NT2/D1 (cell line): ENCODE measurements around the gene IL6ST.
"Not testable (repeated sequence)": the region's sequence is repeated elsewhere in the genome, so short reads cannot be mapped to it uniquely, and the experiment has no call there.

ENCODE experiments used
- DNase-seq: peaks from one replicate; pipeline ENCODE4 v3.0.0-alpha.2; 2011; ENCODE audit warnings: low read depth, low spot score
- H3K27me3 ChIP-seq: 2 replicates; pipeline ENCODE4 v1.6.0; 2011; ENCODE audit warnings: mild to moderate bottlenecking; ENCODE audit not compliant: insufficient read length, insufficient read depth
- H3K36me3 ChIP-seq: 2 replicates; pipeline ENCODE4 v1.6.1; 2011; ENCODE audit warnings: mild to moderate bottlenecking, low read length, mixed read lengths; ENCODE audit not compliant: insufficient read depth, insufficient read length
- H3K4me1 ChIP-seq: 2 replicates; pipeline ENCODE4 v1.5.1; 2011; ENCODE audit not compliant: insufficient read depth, insufficient read length
- H3K4me3 ChIP-seq: 2 replicates; pipeline ENCODE4 v1.5.1; 2011; ENCODE audit warnings: low read depth; ENCODE audit not compliant: insufficient read length
- H3K9ac ChIP-seq: 2 replicates; pipeline ENCODE4 v1.6.0; 2011; ENCODE audit warnings: low read depth; ENCODE audit not compliant: insufficient read length
- H3K9me3 ChIP-seq: 2 replicates; pipeline ENCODE4 v1.5.1; 2011; ENCODE audit warnings: mild to moderate bottlenecking, low read length; ENCODE audit not compliant: insufficient read depth
- SUZ12 ChIP-seq: IDR thresholded peaks from 2 replicates; pipeline ENCODE4 v1.6.1; 2011; ENCODE audit not compliant: insufficient read length, insufficient read depth; ENCODE audit errors: extremely low read depth
- YY1 ChIP-seq: IDR thresholded peaks from 2 replicates; pipeline ENCODE4 v1.6.1; 2011; ENCODE audit not compliant: insufficient read length, insufficient read depth
- ZNF274 ChIP-seq: IDR thresholded peaks from 2 replicates; pipeline ENCODE4 v1.6.1; 2011; ENCODE audit warnings: mild to moderate bottlenecking, low read depth, low read length

Gene IL6ST

DNA sequence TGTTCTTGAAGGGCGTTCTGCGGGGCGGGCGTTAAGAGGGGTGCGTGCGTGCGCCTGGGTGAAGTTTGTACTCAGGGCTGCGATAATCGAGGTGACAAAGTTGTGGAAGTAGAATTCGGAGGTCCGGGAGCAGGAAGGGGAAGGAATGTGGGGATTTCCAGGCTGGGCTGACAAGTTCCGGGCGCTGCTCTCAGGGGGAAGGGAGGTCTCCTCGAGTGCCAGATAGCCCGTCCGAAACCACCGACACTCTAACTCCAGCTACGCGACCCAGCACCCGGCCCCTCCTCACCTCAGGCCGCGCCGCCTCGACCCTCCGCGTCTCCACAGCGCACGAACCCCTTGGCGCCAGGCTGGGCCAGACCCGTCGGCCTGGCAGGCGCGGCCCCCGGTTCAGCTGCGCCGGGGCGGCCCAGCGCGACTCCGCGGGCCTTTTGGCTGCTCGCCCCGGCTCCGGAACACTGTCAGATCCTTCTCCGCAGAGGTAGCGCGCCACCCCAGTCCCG lies at the start of gene IL6ST:
Gene IL6ST (minus strand): TSS at position 469 of the 503 bp plus-strand sequence. CDS start 18,685 bp downstream, outside the sequence.
- Histone ChIP-seq H3K36me3 (no peaks in the 10 kb centered on the region), H3K9ac (peak within 1 kb of the TSS; percentile 85), H3K4me1 (no peaks in the 10 kb centered on the region), H3K9me3 (peaks cover 3% of the 10 kb centered on the region; the same call in 1 of the 2 replicates), H3K27me3 (no peaks in the 10 kb centered on the region), H3K4me3 (peak within 1 kb of the TSS; percentile 82)
- no peak for TF ChIP-seq SUZ12
- TF ChIP-seq ZNF274: no peak
- TF ChIP-seq YY1: no peak
- peak; percentile 27 for DNase-seq

DNA sequence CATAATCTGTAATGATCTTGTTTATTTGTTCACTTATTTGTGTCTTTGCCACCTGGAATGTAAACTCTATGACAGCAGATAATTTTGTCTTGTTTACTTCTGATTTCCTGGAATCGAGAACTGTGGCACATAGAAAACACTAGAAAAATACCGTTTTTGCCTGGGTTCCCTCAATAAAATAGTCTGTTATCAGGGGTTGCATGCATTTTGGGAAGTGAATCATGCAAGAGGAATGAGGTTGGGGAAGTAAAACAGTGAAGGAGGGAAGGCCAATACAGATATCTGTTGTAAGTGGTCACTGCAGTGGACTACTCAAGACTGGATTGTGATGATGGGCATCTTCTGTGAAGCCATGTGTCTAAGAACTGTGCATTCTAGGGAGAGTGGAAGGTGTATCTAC lies 45.2 kb upstream of the IL6ST start:
- no peak overlapping the region for H3K9ac ChIP-seq
- no peaks in the 10 kb centered on the region for H3K36me3 ChIP-seq
- TF ChIP-seq YY1: no peak
- TF ChIP-seq ZNF274: no peak
- TF ChIP-seq SUZ12: no peak
- no peak overlapping the region for H3K4me3 ChIP-seq
- no peak for DNase-seq
- no peaks in the 10 kb centered on the region for H3K27me3 ChIP-seq
- peaks cover 3% of the 10 kb centered on the region for H3K4me1 ChIP-seq
- H3K9me3 ChIP-seq: no peaks in the 10 kb centered on the region

DNA sequence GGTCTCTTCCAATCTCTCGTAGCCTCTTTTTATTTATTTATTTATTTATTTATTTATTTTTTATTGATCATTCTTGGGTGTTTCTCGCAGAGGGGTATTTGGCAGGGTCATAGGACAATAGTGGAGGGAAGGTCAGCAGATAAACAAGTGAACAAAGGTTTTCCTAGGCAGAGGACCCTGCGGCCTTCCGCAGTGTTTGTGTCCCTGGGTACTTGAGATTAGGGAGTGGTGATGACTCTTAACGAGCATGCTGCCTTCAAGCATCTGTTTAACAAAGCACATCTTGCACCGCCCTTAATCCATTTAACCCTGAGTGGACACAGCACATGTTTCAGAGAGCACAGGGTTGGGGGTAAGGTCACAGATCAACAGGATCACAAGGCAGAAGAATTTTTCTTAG lies 43.4 kb upstream of the IL6ST start:
- DNase-seq: not testable (repeated sequence)

DNA sequence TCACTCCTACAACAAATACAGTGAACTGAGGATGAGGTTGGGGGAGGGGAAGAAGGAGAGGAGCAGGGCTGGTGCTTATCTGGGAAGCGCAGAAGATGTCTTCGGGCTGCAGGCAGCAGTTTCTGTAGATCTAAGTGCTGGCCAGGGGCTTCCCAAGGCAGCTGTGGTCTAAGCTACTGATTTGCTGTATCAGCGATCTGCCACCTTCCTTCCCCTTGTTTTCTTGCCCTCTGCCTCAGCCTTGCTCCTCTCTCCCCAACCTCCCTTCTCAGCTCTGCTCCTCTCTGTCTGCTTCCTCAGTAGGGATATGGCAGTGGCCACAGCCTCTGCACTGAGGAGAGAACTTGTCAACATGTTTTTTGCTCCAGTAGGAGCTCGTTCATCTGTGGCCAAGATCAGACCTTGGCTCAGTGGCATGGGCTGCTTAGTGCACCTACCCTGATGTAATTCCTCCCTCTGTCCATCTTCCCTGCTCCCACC lies 42.8 kb upstream of the IL6ST start:
- H3K9me3 ChIP-seq: no peaks in the 10 kb centered on the region

More for the DNA sequence above, 43.4 kb upstream of the IL6ST start:
- H3K4me1 ChIP-seq, H3K36me3 ChIP-seq, H3K9ac ChIP-seq, H3K9me3 ChIP-seq, H3K4me3 ChIP-seq, H3K27me3 ChIP-seq: not testable (repeated sequence)

DNA sequence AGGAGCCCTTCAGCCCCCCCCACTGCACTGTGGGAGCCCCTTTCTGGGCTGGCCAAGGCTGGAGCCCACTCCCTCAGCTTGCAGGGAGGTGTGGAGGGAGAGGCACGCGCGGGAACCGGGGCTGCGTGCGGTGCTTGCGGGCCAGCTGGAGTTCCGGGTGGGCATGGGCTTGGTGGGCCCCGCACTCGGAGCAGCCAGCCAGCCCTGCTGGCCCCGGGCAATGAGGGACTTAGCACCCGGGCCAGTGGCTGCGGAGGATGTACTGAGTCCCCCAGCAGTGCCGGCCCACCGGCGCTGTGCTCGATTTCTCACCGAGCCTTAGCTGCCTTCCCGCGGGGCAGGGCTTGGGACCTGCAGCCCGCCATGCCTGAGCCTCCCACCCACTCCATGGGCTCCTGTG lies 40.6 kb upstream of the IL6ST start:
- H3K4me3 ChIP-seq, H3K9ac ChIP-seq, H3K36me3 ChIP-seq, H3K4me1 ChIP-seq, H3K27me3 ChIP-seq, H3K9me3 ChIP-seq, DNase-seq: not testable (repeated sequence)

More for the DNA sequence above, 42.8 kb upstream of the IL6ST start:
- no peak overlapping the region for H3K4me3 ChIP-seq
- DNase-seq: no peak
- TF ChIP-seq SUZ12 (no peak), YY1 (no peak), ZNF274 (no peak)
- H3K4me1 ChIP-seq: peaks cover 3% of the 10 kb centered on the region
- H3K36me3 ChIP-seq: no peaks in the 10 kb centered on the region
- no peak overlapping the region for H3K9ac ChIP-seq
- H3K27me3 ChIP-seq: no peaks in the 10 kb centered on the region

DNA sequence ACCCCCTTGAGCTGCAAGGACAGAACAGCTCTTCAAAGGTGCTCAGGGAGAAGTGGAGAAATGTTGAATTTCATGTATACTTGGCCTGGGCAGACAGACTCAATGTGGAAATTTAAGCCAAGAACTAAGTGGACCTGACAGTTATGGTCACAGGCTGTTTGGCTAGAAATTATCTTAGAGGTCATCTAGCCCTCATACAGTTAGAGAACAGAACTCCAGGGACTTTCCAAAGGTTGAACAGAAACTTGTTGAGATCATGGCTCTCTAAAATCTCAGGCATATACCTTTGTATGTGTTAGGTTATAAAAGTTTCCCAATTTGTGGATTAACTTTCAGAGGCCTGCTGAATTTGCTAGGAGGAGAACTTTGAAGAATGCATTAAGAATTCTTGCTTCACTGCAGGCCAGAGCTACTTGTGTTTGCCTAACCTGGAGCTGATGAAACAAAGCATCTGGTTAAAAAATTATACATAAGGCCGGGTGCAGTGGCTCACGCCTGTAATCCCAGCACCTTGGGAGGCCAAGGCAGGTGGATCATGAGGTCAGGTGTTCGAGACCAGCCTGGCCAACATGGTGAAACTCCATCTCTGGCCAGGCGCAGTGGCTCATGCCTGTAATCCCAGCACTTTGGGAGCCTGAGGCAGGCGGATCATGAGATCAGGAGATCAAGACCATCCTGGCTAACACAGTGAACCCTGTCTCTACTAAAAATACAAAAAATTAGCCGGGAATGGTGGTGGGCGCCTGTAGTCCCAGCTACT lies 35.3 kb upstream of the IL6ST start:
- DNase-seq, H3K9me3 ChIP-seq, H3K36me3 ChIP-seq, H3K4me1 ChIP-seq, H3K27me3 ChIP-seq, H3K9ac ChIP-seq, H3K4me3 ChIP-seq: not testable (repeated sequence)

DNA sequence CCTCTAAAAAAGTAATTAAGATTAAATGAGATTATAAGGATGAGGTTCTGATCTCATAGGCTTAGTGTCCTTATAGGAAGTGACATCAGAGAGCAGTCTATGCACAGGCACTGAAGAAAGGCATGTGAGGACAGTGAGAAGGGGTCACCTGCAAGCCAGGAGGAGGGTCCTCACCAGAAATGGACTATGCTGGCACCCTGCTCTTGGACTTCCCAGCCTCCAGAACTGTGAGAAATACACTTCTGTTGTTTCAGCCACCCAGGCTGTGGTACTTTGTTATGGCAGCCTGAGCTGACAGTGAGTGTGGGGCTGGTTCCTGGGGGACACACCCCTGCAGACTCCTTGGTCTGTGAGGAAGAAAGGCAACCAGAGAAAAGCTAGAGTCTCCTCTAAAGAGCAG lies 34.7 kb upstream of the IL6ST start:
- H3K4me1 ChIP-seq: no peaks in the 10 kb centered on the region
- H3K9ac ChIP-seq: no peak overlapping the region
- no peak for DNase-seq
- H3K4me3 ChIP-seq: no peak overlapping the region
- peaks cover 4% of the 10 kb centered on the region; the same call in 1 of the 2 replicates for H3K9me3 ChIP-seq
- TF ChIP-seq SUZ12 (no peak), ZNF274 (no peak), YY1 (no peak)
- H3K27me3 ChIP-seq: no peaks in the 10 kb centered on the region
- H3K36me3 ChIP-seq: no peaks in the 10 kb centered on the region

DNA sequence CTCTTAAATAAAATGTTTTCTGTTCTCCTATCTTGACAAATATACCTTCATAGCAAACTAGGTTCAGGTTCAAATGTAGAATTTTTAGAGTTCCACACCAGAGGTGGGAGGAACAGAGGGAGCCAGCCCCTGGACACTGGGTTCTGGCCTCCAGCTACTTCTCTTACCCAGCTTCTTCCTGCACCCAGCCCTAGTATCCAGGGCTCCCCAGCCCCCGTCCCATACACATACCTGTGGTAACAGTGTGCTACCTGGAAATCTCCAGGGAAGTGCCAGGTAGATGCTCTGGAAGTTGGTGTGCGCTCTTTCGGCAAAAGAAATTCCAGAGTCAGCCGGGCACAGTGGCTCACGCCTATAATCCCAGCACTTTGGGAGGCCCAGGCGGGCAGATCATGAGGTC lies 33.9 kb upstream of the IL6ST start:
- Histone ChIP-seq H3K4me1 (no peaks in the 10 kb centered on the region), H3K36me3 (no peaks in the 10 kb centered on the region), H3K4me3 (no peak overlapping the region), H3K9me3 (peaks cover 4% of the 10 kb centered on the region; the same call in 1 of the 2 replicates), H3K9ac (no peak overlapping the region), H3K27me3 (no peaks in the 10 kb centered on the region)
- no peak for DNase-seq
- TF ChIP-seq SUZ12: no peak
- TF ChIP-seq YY1: no peak
- no peak for TF ChIP-seq ZNF274
